ENCODE data around the gene COL6A6. TPM values are rescaled to one million over a fixed set of nuclear protein-coding genes. Genes with fewer than 3 reads are reported as not detected.

COL6A6 gene
- total and polyA plus RNA-seq, 2 experiments from 2014 or later = not detected

DNA sequence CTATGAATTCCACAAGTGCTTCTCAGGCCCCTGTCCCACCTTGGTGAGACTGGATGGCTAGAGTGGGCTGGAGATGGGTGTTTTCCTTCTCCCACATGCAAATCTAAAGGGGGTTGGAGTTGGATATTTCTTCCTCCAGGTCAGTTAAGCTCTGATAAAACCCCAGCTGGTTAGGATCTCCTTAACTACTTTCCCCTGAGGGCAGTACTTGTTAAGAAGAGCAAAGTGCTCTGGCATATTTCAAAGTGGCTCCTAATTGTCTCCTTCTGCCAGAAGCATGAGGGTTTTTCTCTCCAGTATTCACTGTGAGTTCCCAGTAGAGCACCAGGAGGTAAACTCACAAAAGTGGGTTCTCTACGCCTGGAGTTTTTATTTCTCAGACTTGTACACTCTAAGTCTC, 31.4 kb downstream of the COL6A6 start:
- H3K79me2 ChIP-seq (ENCODE audit: insufficient read depth) = no peaks in the 10 kb centered on the region
- in situ Hi-C loops (cut with MboI) = no loop called here
- H3K27me3 ChIP-seq (replicated peaks; ENCODE audit: insufficient read depth) = no peaks in the 10 kb centered on the region
- H3K9ac ChIP-seq = no peak overlapping the region
- no peaks in the 10 kb centered on the region for H4K20me1 ChIP-seq (ENCODE audit: insufficient read depth)
- H3K36me3 ChIP-seq (ENCODE audit: low read depth) = no peaks in the 10 kb centered on the region
- no peaks in the 10 kb centered on the region for H3F3A ChIP-seq (ENCODE audit: insufficient read depth)
- H3K9me2 ChIP-seq (ENCODE audit: insufficient read depth) = no peaks in the 10 kb centered on the region
- no peaks in the 10 kb centered on the region for H3K9me3 ChIP-seq (ENCODE audit: low read depth)
- H3K4me3 ChIP-seq = no peak overlapping the region
- no peak overlapping the region for H3K27ac ChIP-seq
- H3K4me2 ChIP-seq (ENCODE audit: unreplicated experiment) = no peak overlapping the region
- no peaks in the 10 kb centered on the region for H3K4me1 ChIP-seq (ENCODE audit: insufficient read depth)
- WGBS, 2 experiments (ENCODE audit: low coverage in 1 of 2, low lambda C conversion rate in 2 of 2, missing lambda C conversion rate in 2 of 2) = 54% methylated on average over 1 of the region's 1 CpG
- no peak for DNase-seq
- H2AFZ ChIP-seq = no peak overlapping the region
- TF ChIP-seq EZH2phosphoT487 (IDR thresholded peaks at IDR 0.05; ENCODE audit: insufficient read depth, low read depth) = no peak
- no peak for TF ChIP-seq EZH2 (IDR thresholded peaks at IDR 0.05; ENCODE audit: insufficient read depth, poor library complexity, severe bottlenecking)

GRCh38 chr3:130557336-130558035, 40.5 kb downstream of the COL6A6 start:
- H3K9ac ChIP-seq = no peak overlapping the region

DNA sequence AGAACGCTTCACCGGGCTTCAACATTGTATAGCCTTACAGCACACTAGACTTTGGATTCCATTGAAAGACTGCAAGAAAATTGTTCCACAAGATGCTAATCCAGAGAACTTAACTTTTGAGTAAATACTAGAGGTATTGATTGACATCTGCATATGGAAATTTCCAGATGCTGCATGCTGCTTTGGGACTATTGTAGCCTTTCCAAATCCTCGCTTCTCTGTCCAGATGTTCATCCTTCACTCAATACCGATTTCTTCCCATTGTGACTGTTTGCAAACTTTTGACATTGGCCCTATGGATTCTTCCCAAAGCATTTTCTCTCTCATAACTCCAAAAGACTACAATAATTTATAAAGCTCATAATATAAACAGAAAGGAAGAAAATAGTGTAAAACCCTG, 41.4 kb downstream of the COL6A6 start:
- no peaks in the 10 kb centered on the region for H3K9me2 ChIP-seq (ENCODE audit: insufficient read depth)
- no peaks in the 10 kb centered on the region for H4K20me1 ChIP-seq (ENCODE audit: insufficient read depth)
- WGBS, 2 experiments (ENCODE audit: low coverage in 1 of 2, low lambda C conversion rate in 2 of 2, missing lambda C conversion rate in 2 of 2) = 79 to 83% methylated on average over 4 of the region's 4 CpGs
- no peak overlapping the region for H2AFZ ChIP-seq
- H3K27ac ChIP-seq = no peak overlapping the region
- no peak overlapping the region for H3K4me3 ChIP-seq
- H3K4me1 ChIP-seq (ENCODE audit: insufficient read depth) = no peaks in the 10 kb centered on the region
- no peak overlapping the region for H3K4me2 ChIP-seq (ENCODE audit: unreplicated experiment)
- H3K27me3 ChIP-seq (replicated peaks; ENCODE audit: insufficient read depth) = 0 out of 2 replicates have a peak, but pooled peaks cover 4% of the 10 kb centered on the region
- no peak overlapping the region for H3K9ac ChIP-seq
- in situ Hi-C loops (cut with MboI) = no loop called here
- DNase-seq = no peak
- TF ChIP-seq EZH2phosphoT487 (IDR thresholded peaks at IDR 0.05; ENCODE audit: insufficient read depth, low read depth) (no peak), EZH2 (IDR thresholded peaks at IDR 0.05; ENCODE audit: insufficient read depth, poor library complexity, severe bottlenecking) (no peak)
- H3K79me2 ChIP-seq (ENCODE audit: insufficient read depth) = no peaks in the 10 kb centered on the region
- no peaks in the 10 kb centered on the region for H3K9me3 ChIP-seq (ENCODE audit: low read depth)
- no peaks in the 10 kb centered on the region for H3F3A ChIP-seq (ENCODE audit: insufficient read depth)
- no peaks in the 10 kb centered on the region for H3K36me3 ChIP-seq (ENCODE audit: low read depth)

More at GRCh38 chr3:130557336-130558035, 40.5 kb downstream of the COL6A6 start:
- H3F3A ChIP-seq (ENCODE audit: insufficient read depth) = no peaks in the 10 kb centered on the region
- no peaks in the 10 kb centered on the region for H3K4me1 ChIP-seq (ENCODE audit: insufficient read depth)
- H3K9me3 ChIP-seq (ENCODE audit: low read depth) = no peaks in the 10 kb centered on the region
- H3K4me2 ChIP-seq (ENCODE audit: unreplicated experiment) = no peak overlapping the region
- in situ Hi-C loops (cut with MboI) = no loop called here
- no peak overlapping the region for H2AFZ ChIP-seq
- TF ChIP-seq EZH2 (IDR thresholded peaks at IDR 0.05; ENCODE audit: insufficient read depth, poor library complexity, severe bottlenecking) (no peak), EZH2phosphoT487 (IDR thresholded peaks at IDR 0.05; ENCODE audit: insufficient read depth, low read depth) (no peak)
- no peaks in the 10 kb centered on the region for H3K79me2 ChIP-seq (ENCODE audit: insufficient read depth)
- H3K9me2 ChIP-seq (ENCODE audit: insufficient read depth) = no peaks in the 10 kb centered on the region
- WGBS, 2 experiments (ENCODE audit: low coverage in 1 of 2, low lambda C conversion rate in 2 of 2, missing lambda C conversion rate in 2 of 2) = 23 to 25% methylated on average over 3 of the region's 3 CpGs
- no peaks in the 10 kb centered on the region for H4K20me1 ChIP-seq (ENCODE audit: insufficient read depth)
- H3K4me3 ChIP-seq = no peak overlapping the region
- 0 out of 2 replicates have a peak, but pooled peaks cover 4% of the 10 kb centered on the region for H3K27me3 ChIP-seq (replicated peaks; ENCODE audit: insufficient read depth)
- DNase-seq = no peak
- H3K27ac ChIP-seq = no peak overlapping the region
- H3K36me3 ChIP-seq (ENCODE audit: low read depth) = no peaks in the 10 kb centered on the region

DNA sequence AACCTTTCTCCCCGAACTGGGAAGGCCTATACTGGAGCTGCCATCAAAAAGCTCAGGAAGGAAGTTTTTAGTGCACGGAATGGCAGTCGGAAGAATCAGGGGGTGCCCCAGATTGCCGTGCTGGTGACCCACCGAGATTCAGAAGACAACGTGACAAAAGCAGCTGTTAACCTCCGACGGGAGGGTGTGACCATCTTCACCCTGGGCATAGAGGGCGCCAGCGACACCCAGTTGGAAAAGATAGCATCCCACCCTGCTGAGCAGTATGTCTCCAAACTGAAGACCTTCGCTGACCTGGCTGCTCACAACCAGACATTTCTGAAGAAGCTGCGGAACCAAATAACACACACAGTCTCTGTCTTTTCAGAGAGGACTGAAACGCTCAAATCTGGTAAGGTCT, 48.2 kb downstream of the COL6A6 start:
- no peak overlapping the region for H3K27ac ChIP-seq
- peaks cover 7% of the 10 kb centered on the region; the same call in 1 of the 2 replicates for H3K27me3 ChIP-seq (replicated peaks; ENCODE audit: insufficient read depth)
- H3K9me2 ChIP-seq (ENCODE audit: insufficient read depth) = no peaks in the 10 kb centered on the region
- H4K20me1 ChIP-seq (ENCODE audit: insufficient read depth) = no peaks in the 10 kb centered on the region
- no peak overlapping the region for H3K4me3 ChIP-seq
- DNase-seq = no peak
- no peak overlapping the region for H2AFZ ChIP-seq
- in situ Hi-C loops (cut with MboI) = no loop called here
- H3K4me2 ChIP-seq (ENCODE audit: unreplicated experiment) = no peak overlapping the region
- H3F3A ChIP-seq (ENCODE audit: insufficient read depth) = no peaks in the 10 kb centered on the region
- H3K4me1 ChIP-seq (ENCODE audit: insufficient read depth) = no peaks in the 10 kb centered on the region
- WGBS, 2 experiments (ENCODE audit: low coverage in 1 of 2, low lambda C conversion rate in 2 of 2, missing lambda C conversion rate in 2 of 2) = 68 to 71% methylated on average over 13 of the region's 13 CpGs
- no peaks in the 10 kb centered on the region for H3K36me3 ChIP-seq (ENCODE audit: low read depth)
- no peaks in the 10 kb centered on the region for H3K79me2 ChIP-seq (ENCODE audit: insufficient read depth)
- H3K9me3 ChIP-seq (ENCODE audit: low read depth) = no peaks in the 10 kb centered on the region
- H3K9ac ChIP-seq = no peak overlapping the region
- TF ChIP-seq EZH2 (IDR thresholded peaks at IDR 0.05; ENCODE audit: insufficient read depth, poor library complexity, severe bottlenecking) (no peak), EZH2phosphoT487 (IDR thresholded peaks at IDR 0.05; ENCODE audit: insufficient read depth, low read depth) (no peak)

Other genes with a start within 250 kb of the COL6A6 start
- not detected in 2 replicates for gene COL6A5, start 171.5 kb upstream of the COL6A6 start, total RNA-seq (2014; rRNA removed; shearing (Covaris generic))
- not detected in 2 replicates for gene COL6A5, start 171.5 kb upstream of the COL6A6 start, polyA plus RNA-seq (2016; fragmentation: Nextera tagmentation; extraction: Ambion mirVana)
- 19.1 and 26.9 TPM in 2 replicates for gene PIK3R4, start 229.7 kb downstream of the COL6A6 start, total RNA-seq (2014; rRNA removed; shearing (Covaris generic))
- 15.9 and 20.1 TPM in 2 replicates for gene PIK3R4, start 229.7 kb downstream of the COL6A6 start, polyA plus RNA-seq (2016; fragmentation: Nextera tagmentation; extraction: Ambion mirVana)

Measured in GM23248 (cell line).